ENCODE data around the gene CHCHD3. TPM values are rescaled to one million over a fixed set of nuclear protein-coding genes. Genes with fewer than 3 reads are reported as not detected.

Gene CHCHD3
- total and polyA plus RNA-seq, 7 experiments from 2014 or later: 25.6 to 49.7 (median 38.6) TPM

DNA sequence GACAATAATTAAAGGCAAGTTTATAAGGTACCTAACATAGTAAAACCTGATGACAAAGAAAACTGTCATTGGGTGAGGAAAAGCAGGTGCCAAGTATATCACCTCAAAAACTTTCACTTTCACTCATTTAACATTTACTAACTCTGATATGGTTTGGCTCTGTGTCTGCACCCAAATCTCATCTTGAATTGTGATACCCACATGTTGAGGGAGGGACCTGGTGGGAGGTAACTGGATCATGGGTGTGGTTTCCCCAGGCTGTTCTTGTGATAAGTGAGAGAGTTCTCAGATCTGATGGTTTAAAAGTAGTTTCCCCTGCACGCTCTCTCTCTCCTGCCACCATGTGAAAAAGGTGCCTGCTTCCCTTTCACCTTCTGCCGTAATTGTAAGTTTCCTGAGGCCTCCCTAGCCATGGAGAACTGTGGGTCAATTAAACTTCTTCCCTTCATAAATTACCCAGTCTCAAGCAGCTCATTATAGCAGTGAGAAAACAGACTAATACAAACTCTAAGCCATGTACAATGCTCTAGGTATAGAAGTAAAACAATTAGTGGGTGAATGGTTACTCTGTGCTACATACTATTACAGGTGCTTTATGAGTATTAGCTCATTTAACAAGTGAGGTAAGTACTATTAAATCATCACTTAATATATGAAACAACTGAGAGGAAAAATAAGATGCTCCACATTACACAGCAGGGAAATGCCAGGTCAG, 199.0 kb downstream of the CHCHD3 start:
- Histone ChIP-seq H3K9me3 (ENCODE audit: control insufficient read depth in 2 of 3, low read length in 3 of 3) (no peaks in the 10 kb centered on the region), H3K27me3 (ENCODE audit: control insufficient read depth in 2 of 2, insufficient read depth in 2 of 2, low read length in 2 of 2) (no peaks in the 10 kb centered on the region), H3K4me3 (ENCODE audit: low read length) (no peak overlapping the region), H3K27ac (ENCODE audit: low read depth, low read length) (peak overlapping the region; percentile 27), H3K4me1 (ENCODE audit: control insufficient read depth in 2 of 2, insufficient read depth in 2 of 2, low read length in 2 of 2) (peaks cover 0 to 8% of the 10 kb centered on the region in 2 donors), H3K36me3 (ENCODE audit: control insufficient read depth in 2 of 3, insufficient read depth in 3 of 3, low read length in 3 of 3) (no peaks in the 10 kb centered on the region)
- peak overlapping the region; percentile 35 to 88 (median 84) for H3K27ac Mint-ChIP-seq
- CTCF ChIA-PET: interaction anchor here (0.7 kb wide), 1 partner anchor 26 kb away, joined by 4 read pairs; no protein-coding TSS in a partner anchor
- ATAC-seq (peak; percentile 66), DNase-seq (peak in 5 of 9 donors; percentile 21 to 40 (median 28))
- peak overlapping the region in 9 of 10 donors; percentile 3 to 76 (median 63) for H3K4me3 Mint-ChIP-seq
- intact Hi-C loops (cut with micrococcal nuclease): no loop called here
- POLR2A ChIA-PET: interaction anchor here (0.7 kb wide), 1 partner anchor 13 kb away, joined by 5 read pairs; no protein-coding TSS in a partner anchor
- peaks cover 0 to 40% (median 13%) of the 10 kb centered on the region in 5 donors for H3K36me3 Mint-ChIP-seq
- peaks cover 23 to 50% (median 27%) of the 10 kb centered on the region in 7 donors for H3K4me1 Mint-ChIP-seq
- H3K27me3 Mint-ChIP-seq: no peaks in the 10 kb centered on the region
- no peaks in the 10 kb centered on the region for H3K9me3 Mint-ChIP-seq

GRCh38 chr7:132881317-132881716, 200.6 kb downstream of the CHCHD3 start:
- ATAC-seq: no peak
- CTCF ChIA-PET: no interaction called here
- H3K36me3 Mint-ChIP-seq: peaks cover 0 to 34% (median 14%) of the 10 kb centered on the region in 5 donors

GRCh38 chr7:132879579-132879978, 202.3 kb downstream of the CHCHD3 start:
- Mint-ChIP-seq H3K4me1 (peaks cover 18 to 42% (median 25%) of the 10 kb centered on the region in 7 donors), H3K9me3 (no peaks in the 10 kb centered on the region), H3K36me3 (peaks cover 0 to 38% (median 14%) of the 10 kb centered on the region in 5 donors), H3K4me3 (no peak overlapping the region), H3K27ac (no peak overlapping the region), H3K27me3 (no peaks in the 10 kb centered on the region)
- intact Hi-C loops (cut with micrococcal nuclease): no loop called here
- Histone ChIP-seq H3K4me1 (ENCODE audit: control insufficient read depth in 2 of 2, insufficient read depth in 2 of 2, low read length in 2 of 2) (peaks cover 0 to 8% of the 10 kb centered on the region in 2 donors), H3K27me3 (ENCODE audit: control insufficient read depth in 2 of 2, insufficient read depth in 2 of 2, low read length in 2 of 2) (no peaks in the 10 kb centered on the region), H3K4me3 (ENCODE audit: low read length) (no peak overlapping the region), H3K27ac (ENCODE audit: low read depth, low read length) (no peak overlapping the region), H3K9me3 (ENCODE audit: control insufficient read depth in 2 of 3, low read length in 3 of 3) (no peaks in the 10 kb centered on the region), H3K36me3 (ENCODE audit: control insufficient read depth in 2 of 3, insufficient read depth in 3 of 3, low read length in 3 of 3) (no peaks in the 10 kb centered on the region)
- CTCF ChIA-PET: no interaction called here
- ATAC-seq (no peak), DNase-seq (no peak)
- POLR2A ChIA-PET: no interaction called here

More at GRCh38 chr7:132881317-132881716, 200.6 kb downstream of the CHCHD3 start:
- no peaks in the 10 kb centered on the region for H3K36me3 ChIP-seq (ENCODE audit: control insufficient read depth in 2 of 3, insufficient read depth in 3 of 3, low read length in 3 of 3)
- DNase-seq: no peak
- no peaks in the 10 kb centered on the region for H3K27me3 ChIP-seq (ENCODE audit: control insufficient read depth in 2 of 2, insufficient read depth in 2 of 2, low read length in 2 of 2)
- H3K27ac ChIP-seq (ENCODE audit: low read depth, low read length): no peak overlapping the region
- no peak overlapping the region for H3K4me3 Mint-ChIP-seq
- H3K9me3 ChIP-seq (ENCODE audit: control insufficient read depth in 2 of 3, low read length in 3 of 3): no peaks in the 10 kb centered on the region
- H3K9me3 Mint-ChIP-seq: no peaks in the 10 kb centered on the region
- POLR2A ChIA-PET: no interaction called here
- H3K4me1 ChIP-seq (ENCODE audit: control insufficient read depth in 2 of 2, insufficient read depth in 2 of 2, low read length in 2 of 2): peaks cover 0 to 8% of the 10 kb centered on the region in 2 donors
- H3K4me3 ChIP-seq (ENCODE audit: low read length): no peak overlapping the region
- intact Hi-C loops (cut with micrococcal nuclease): no loop called here
- no peak overlapping the region for H3K27ac Mint-ChIP-seq
- peaks cover 23 to 47% (median 27%) of the 10 kb centered on the region in 7 donors for H3K4me1 Mint-ChIP-seq
- no peaks in the 10 kb centered on the region for H3K27me3 Mint-ChIP-seq

GRCh38 chr7:132878204-132878919, 203.5 kb downstream of the CHCHD3 start:
- Mint-ChIP-seq H3K4me3 (no peak overlapping the region), H3K9me3 (no peaks in the 10 kb centered on the region), H3K4me1 (peaks cover 10 to 30% (median 15%) of the 10 kb centered on the region in 7 donors), H3K36me3 (peaks cover 0 to 39% (median 26%) of the 10 kb centered on the region in 5 donors), H3K27me3 (no peaks in the 10 kb centered on the region), H3K27ac (peak overlapping the region in 1 of 9 donors; percentile 7)
- ChIA-PET POLR2A (no interaction called here), CTCF (no interaction called here)
- H3K4me1 ChIP-seq (ENCODE audit: control insufficient read depth in 2 of 2, insufficient read depth in 2 of 2, low read length in 2 of 2): peaks cover 0 to 4% of the 10 kb centered on the region in 2 donors
- intact Hi-C loops (cut with micrococcal nuclease): no loop called here
- no peaks in the 10 kb centered on the region for H3K27me3 ChIP-seq (ENCODE audit: control insufficient read depth in 2 of 2, insufficient read depth in 2 of 2, low read length in 2 of 2)
- no peaks in the 10 kb centered on the region for H3K9me3 ChIP-seq (ENCODE audit: control insufficient read depth in 2 of 3, low read length in 3 of 3)
- no peak overlapping the region for H3K27ac ChIP-seq (ENCODE audit: low read depth, low read length)
- no peak overlapping the region for H3K4me3 ChIP-seq (ENCODE audit: low read length)
- DNase-seq: no peak
- ATAC-seq: no peak
- no peaks in the 10 kb centered on the region for H3K36me3 ChIP-seq (ENCODE audit: control insufficient read depth in 2 of 3, insufficient read depth in 3 of 3, low read length in 3 of 3)

DNA sequence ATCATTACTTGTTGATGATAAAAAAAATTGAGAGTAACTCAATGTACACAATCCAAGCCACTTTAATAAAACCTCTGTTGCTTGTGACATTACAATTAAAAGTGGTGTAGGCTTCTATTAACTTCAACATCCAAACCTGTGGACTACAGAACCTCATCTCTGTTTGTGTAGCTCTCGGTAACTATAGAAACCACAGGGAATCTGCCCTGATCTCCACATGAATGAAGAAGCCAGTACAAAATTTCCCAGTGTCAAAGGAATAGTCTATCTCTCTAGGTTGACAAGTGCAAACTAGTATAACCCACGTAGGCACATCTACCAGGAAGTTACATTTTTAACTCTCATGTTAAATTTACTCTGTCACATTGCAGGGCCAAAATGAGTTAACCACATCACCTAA, 204.3 kb downstream of the CHCHD3 start:
- no peak for ATAC-seq
- H3K27me3 ChIP-seq (ENCODE audit: control insufficient read depth in 2 of 2, insufficient read depth in 2 of 2, low read length in 2 of 2): no peaks in the 10 kb centered on the region
- H3K9me3 Mint-ChIP-seq: no peaks in the 10 kb centered on the region
- H3K36me3 ChIP-seq (ENCODE audit: control insufficient read depth in 2 of 3, insufficient read depth in 3 of 3, low read length in 3 of 3): no peaks in the 10 kb centered on the region
- no peak overlapping the region for H3K4me3 Mint-ChIP-seq
- H3K27me3 Mint-ChIP-seq: no peaks in the 10 kb centered on the region
- ChIA-PET POLR2A (no interaction called here), CTCF (interaction anchor here (0.5 kb wide), 1 partner anchor 105 kb away, joined by 3 read pairs; no protein-coding TSS in a partner anchor)
- no peak for DNase-seq
- no peak overlapping the region for H3K4me3 ChIP-seq (ENCODE audit: low read length)
- peaks cover 4 to 22% (median 7%) of the 10 kb centered on the region in 7 donors for H3K4me1 Mint-ChIP-seq
- H3K4me1 ChIP-seq (ENCODE audit: control insufficient read depth in 2 of 2, insufficient read depth in 2 of 2, low read length in 2 of 2): no peaks in the 10 kb centered on the region
- intact Hi-C loops (cut with micrococcal nuclease): no loop called here
- no peak overlapping the region for H3K27ac ChIP-seq (ENCODE audit: low read depth, low read length)
- no peak overlapping the region for H3K27ac Mint-ChIP-seq
- peaks cover 0 to 38% (median 27%) of the 10 kb centered on the region in 5 donors for H3K36me3 Mint-ChIP-seq
- H3K9me3 ChIP-seq (ENCODE audit: control insufficient read depth in 2 of 3, low read length in 3 of 3): no peaks in the 10 kb centered on the region

GRCh38 chr7:132876576-132876975, 205.3 kb downstream of the CHCHD3 start:
- no peaks in the 10 kb centered on the region for H3K4me1 ChIP-seq (ENCODE audit: control insufficient read depth in 2 of 2, insufficient read depth in 2 of 2, low read length in 2 of 2)
- ChIA-PET CTCF (interaction anchor here (0.6 to 1.1 kb wide), 2 partner anchors 13 to 103 kb away, joined by 3 read pairs; no protein-coding TSS in a partner anchor), POLR2A (interaction anchor here (0.6 kb wide), 1 partner anchor 376 kb away, joined by 6 read pairs; no protein-coding TSS in a partner anchor)
- no peaks in the 10 kb centered on the region for H3K27me3 Mint-ChIP-seq
- H3K27ac ChIP-seq (ENCODE audit: low read depth, low read length): no peak overlapping the region
- H3K9me3 ChIP-seq (ENCODE audit: control insufficient read depth in 2 of 3, low read length in 3 of 3): no peaks in the 10 kb centered on the region
- no peak overlapping the region for H3K4me3 ChIP-seq (ENCODE audit: low read length)
- peaks cover 1 to 43% (median 37%) of the 10 kb centered on the region in 5 donors for H3K36me3 Mint-ChIP-seq
- peaks cover 0 to 14% (median 6%) of the 10 kb centered on the region in 7 donors for H3K4me1 Mint-ChIP-seq
- no peaks in the 10 kb centered on the region for H3K27me3 ChIP-seq (ENCODE audit: control insufficient read depth in 2 of 2, insufficient read depth in 2 of 2, low read length in 2 of 2)
- H3K36me3 ChIP-seq (ENCODE audit: control insufficient read depth in 2 of 3, insufficient read depth in 3 of 3, low read length in 3 of 3): no peaks in the 10 kb centered on the region
- no peak overlapping the region for H3K27ac Mint-ChIP-seq
- intact Hi-C loops (cut with micrococcal nuclease): no loop called here
- H3K9me3 Mint-ChIP-seq: no peaks in the 10 kb centered on the region
- no peak overlapping the region for H3K4me3 Mint-ChIP-seq
- DNase-seq (no peak), ATAC-seq (no peak)
